Measurements from ENCODE around the gene NDUFS2. TPM values are rescaled to one million over a fixed set of nuclear protein-coding genes. Genes with fewer than 3 reads are reported as not detected.

The NDUFS2 gene
- total and polyA plus RNA-seq, 9 of the 15 experiments (the other 6 are each of a cell fraction or from before 2014, with no cell fraction given): 70.0 to 176 (median 141) TPM

DNA sequence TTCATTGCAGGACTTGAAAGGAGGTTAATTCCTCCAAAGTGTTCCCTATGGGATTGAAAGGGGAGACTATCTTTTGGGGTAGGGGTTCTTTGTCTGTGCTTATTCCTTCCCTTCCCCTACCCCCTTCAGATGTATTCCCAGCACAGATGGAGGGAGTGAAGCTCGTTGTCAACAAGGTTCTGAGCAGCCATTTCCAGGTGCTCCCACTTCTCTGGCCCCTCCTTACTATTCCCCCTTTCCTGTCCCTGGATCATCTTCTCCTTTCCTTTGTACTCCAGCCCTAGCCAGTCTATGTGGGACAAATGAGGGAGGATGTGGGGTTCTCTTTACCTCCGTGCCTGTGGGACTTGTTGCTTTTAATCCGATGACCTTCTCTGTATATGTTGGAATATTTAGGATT, 24.6 kb downstream of the NDUFS2 start:
- no peak for FAIRE-seq
- H3K9ac ChIP-seq (ENCODE audit: insufficient read depth in 1 of 2, low read depth in 2 of 2, low read length in 2 of 2): peak overlapping the region; percentile 76 to 93
- H3K4me3 ChIP-seq: peak overlapping the region; percentile 70
- peak overlapping the region; percentile 79 for H3K27ac ChIP-seq (ENCODE audit: extremely low read depth, low read depth, low read length)
- CTCF ChIA-PET (ENCODE audit: low intra/inter-chr PET ratio): interaction anchor here (0.7 to 1.1 kb wide), 4 partner anchors 65 to 155 kb away, joined by 3 to 7 read pairs (median 6); no protein-coding TSS in a partner anchor
- POLR2A ChIA-PET: interaction anchor here (0.6 to 2.1 kb wide), 4 partner anchors 12 to 122 kb away, joined by 3 to 7 read pairs (median 3); partner anchors contain the start of gene SDHC
- peaks cover 15 to 16% of the 10 kb centered on the region in 2 experiments; a peak in 3 of 5 replicates for H3K4me1 ChIP-seq (replicated peaks in 1 of 2; ENCODE audit: control insufficient read depth in 2 of 2, insufficient read depth in 2 of 2, low read length in 2 of 2)
- peak overlapping the region; percentile 87 for H2AFZ ChIP-seq (ENCODE audit: low read depth, low read length)
- peaks cover 37% of the 10 kb centered on the region for H3K36me3 ChIP-seq (ENCODE audit: control insufficient read depth, insufficient read depth, low read length)
- peaks cover 19% of the 10 kb centered on the region for H3K79me2 ChIP-seq (ENCODE audit: control insufficient read depth, insufficient read depth, low read length)
- H3K9me1 ChIP-seq (ENCODE audit: control insufficient read depth, insufficient read depth, low read length): no peaks in the 10 kb centered on the region
- 0 out of 2 replicates have a peak, but pooled peaks have one; percentile 6 for TF ChIP-seq ZNF589 (CRISPR knock-in tag; IDR thresholded peaks at IDR 0.05; ENCODE audit: low read depth)
- TF ChIP-seq YY1 (IDR thresholded peaks at IDR 0.05; ENCODE audit: borderline replicate concordance in 1 of 3, control insufficient read depth in 1 of 3, extremely low read depth in 1 of 3, insufficient read depth in 3 of 3, insufficient read length in 1 of 3, insufficient replicate concordance in 2 of 3, low read depth in 1 of 3, low read length in 2 of 3): peak in 1 of 3 experiments; percentile 74
- TF ChIP-seq PTRF (tag; IDR thresholded peaks at IDR 0.05): no peak
- TF ChIP-seq THRAP3 (IDR thresholded peaks at IDR 0.05; ENCODE audit: borderline replicate concordance): no peak
- TF ChIP-seq, protein P1, sequence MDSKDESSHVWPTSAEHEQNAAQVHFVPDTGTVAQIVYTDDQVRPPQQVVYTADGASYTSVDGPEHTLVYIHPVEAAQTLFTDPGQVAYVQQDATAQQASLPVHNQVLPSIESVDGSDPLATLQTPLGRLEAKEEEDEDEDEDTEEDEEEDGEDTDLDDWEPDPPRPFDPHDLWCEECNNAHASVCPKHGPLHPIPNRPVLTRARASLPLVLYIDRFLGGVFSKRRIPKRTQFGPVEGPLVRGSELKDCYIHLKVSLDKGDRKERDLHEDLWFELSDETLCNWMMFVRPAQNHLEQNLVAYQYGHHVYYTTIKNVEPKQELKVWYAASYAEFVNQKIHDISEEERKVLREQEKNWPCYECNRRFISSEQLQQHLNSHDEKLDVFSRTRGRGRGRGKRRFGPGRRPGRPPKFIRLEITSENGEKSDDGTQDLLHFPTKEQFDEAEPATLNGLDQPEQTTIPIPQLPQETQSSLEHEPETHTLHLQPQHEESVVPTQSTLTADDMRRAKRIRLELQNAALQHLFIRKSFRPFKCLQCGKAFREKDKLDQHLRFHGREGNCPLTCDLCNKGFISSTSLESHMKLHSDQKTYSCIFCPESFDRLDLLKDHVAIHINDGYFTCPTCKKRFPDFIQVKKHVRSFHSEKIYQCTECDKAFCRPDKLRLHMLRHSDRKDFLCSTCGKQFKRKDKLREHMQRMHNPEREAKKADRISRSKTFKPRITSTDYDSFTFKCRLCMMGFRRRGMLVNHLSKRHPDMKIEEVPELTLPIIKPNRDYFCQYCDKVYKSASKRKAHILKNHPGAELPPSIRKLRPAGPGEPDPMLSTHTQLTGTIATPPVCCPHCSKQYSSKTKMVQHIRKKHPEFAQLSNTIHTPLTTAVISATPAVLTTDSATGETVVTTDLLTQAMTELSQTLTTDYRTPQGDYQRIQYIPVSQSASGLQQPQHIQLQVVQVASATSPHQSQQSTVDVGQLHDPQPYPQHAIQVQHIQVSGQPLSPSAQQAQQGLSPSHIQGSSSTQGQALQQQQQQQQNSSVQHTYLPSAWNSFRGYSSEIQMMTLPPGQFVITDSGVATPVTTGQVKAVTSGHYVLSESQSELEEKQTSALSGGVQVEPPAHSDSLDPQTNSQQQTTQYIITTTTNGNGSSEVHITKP (IDR thresholded peaks at IDR 0.05; ENCODE audit: partially characterized antibody): peak; percentile 16
- TF ChIP-seq ZNF778 (CRISPR knock-in tag; IDR thresholded peaks at IDR 0.05): no peak
- peak; percentile 27; the same call in 1 of the 2 replicates for TF ChIP-seq POLR2A (conservative IDR thresholded peaks at IDR 0.05)
- peak; percentile 44 for TF ChIP-seq BRD9 (IDR thresholded peaks at IDR 0.05; ENCODE audit: low read depth, partially characterized antibody)
- DNase-seq (ENCODE audit: extremely low read depth in 1 of 4, low spot score in 3 of 4): peak in 3 of 4 experiments; percentile 27 to 40 (median 35)
- no peaks in the 10 kb centered on the region for H3K9me3 ChIP-seq (replicated peaks; ENCODE audit: control insufficient read depth, insufficient read depth, low read depth, low read length)
- no peaks in the 10 kb centered on the region for H3K27me3 ChIP-seq (ENCODE audit: control insufficient read depth in 2 of 2, insufficient read depth in 2 of 2, low read length in 2 of 2)
- H4K20me1 ChIP-seq (replicated peaks; ENCODE audit: control insufficient read depth, insufficient read depth, low read length): no peaks in the 10 kb centered on the region
- BruUV-seq (replicated peaks): no TSS peak
- peak overlapping the region; percentile 97 for H3K4me2 ChIP-seq (ENCODE audit: insufficient read depth, low read length)
- peak; percentile 2; the same call in 2 of the 3 replicates for ATAC-seq
- in situ Hi-C loops (cut with MboI) (loop anchor here (5.0 kb wide), 1 partner anchor 156 kb away; no protein-coding TSS in a partner anchor), intact Hi-C loops (cut with micrococcal nuclease) (loop anchor here (2.0 to 5.0 kb wide), 4 partner anchors 64 to 156 kb away; partner anchors contain the start of gene CFAP126)
- 0% methylated on average over 3 of the region's 3 CpGs for WGBS (ENCODE audit: insufficient coverage, low coverage, missing lambda C conversion rate)
